ENCODE measurements around the gene LIPH. TPM values are rescaled to one million over a fixed set of nuclear protein-coding genes. Genes with fewer than 3 reads are reported as not detected.
"Not testable (repeated sequence)": the region's sequence is repeated elsewhere in the genome, so short reads cannot be mapped to it uniquely, and the experiment has no call there.

Gene LIPH
- total RNA-seq, 1 donor from 2014 or later: 1.8 TPM

- H3K4me3 ChIP-seq (ENCODE audit: low read depth, low read length): no peak overlapping the region
- no peak for DNase-seq (ENCODE audit: low read depth)
- TF ChIP-seq CTCF (conservative IDR thresholded peaks at IDR 0.05; ENCODE audit: low read depth, low read length): no peak
These were observed 9.1 kb upstream of the LIPH start for GRCh38 chr3:185561374-185561943.

GRCh38 chr3:185560676-185561075 is 8.3 kb upstream of the LIPH start:
- TF ChIP-seq CTCF (conservative IDR thresholded peaks at IDR 0.05; ENCODE audit: low read depth, low read length): no peak
- no peak for DNase-seq (ENCODE audit: low read depth)
- no peak overlapping the region for H3K4me3 ChIP-seq (ENCODE audit: low read depth, low read length)

GRCh38 chr3:185559706-185560090 is 7.3 kb upstream of the LIPH start:
- H3K4me3 ChIP-seq (ENCODE audit: low read depth, low read length): no peak overlapping the region
- no peak for DNase-seq (ENCODE audit: low read depth)
- TF ChIP-seq CTCF (conservative IDR thresholded peaks at IDR 0.05; ENCODE audit: low read depth, low read length): no peak

- no peak for TF ChIP-seq CTCF (conservative IDR thresholded peaks at IDR 0.05; ENCODE audit: low read depth, low read length)
- no peak for DNase-seq (ENCODE audit: low read depth)
- H3K4me3 ChIP-seq (ENCODE audit: low read depth, low read length): no peak overlapping the region
These were observed 6.0 kb upstream of the LIPH start for GRCh38 chr3:185558395-185558794.

- H3K4me3 ChIP-seq (ENCODE audit: low read depth, low read length): not testable (repeated sequence)
These were observed 4.3 kb upstream of the LIPH start for GRCh38 chr3:185556640-185557039.

GRCh38 chr3:185555860-185556347 is 3.5 kb upstream of the LIPH start:
- no peak for DNase-seq (ENCODE audit: low read depth)
- no peak for TF ChIP-seq CTCF (conservative IDR thresholded peaks at IDR 0.05; ENCODE audit: low read depth, low read length)
- no peak overlapping the region for H3K4me3 ChIP-seq (ENCODE audit: low read depth, low read length)

More at GRCh38 chr3:185556640-185557039, 4.3 kb upstream of the LIPH start:
- not testable (repeated sequence) for DNase-seq (ENCODE audit: low read depth)

GRCh38 chr3:185555101-185555501 is 2.7 kb upstream of the LIPH start:
- H3K4me3 ChIP-seq (ENCODE audit: low read depth, low read length): no peak overlapping the region
- no peak for TF ChIP-seq CTCF (conservative IDR thresholded peaks at IDR 0.05; ENCODE audit: low read depth, low read length)
- DNase-seq (ENCODE audit: low read depth): no peak
